OCI-M2 (cell line): ENCODE measurements around the gene TMEM247.

Experiments used
- DNase-seq: peaks from one replicate; lab custom pipeline; 2025; ENCODE audit not compliant: unreplicated experiment; lab: John Stamatoyannopoulos, UW

The TMEM247 gene

GRCh38 chr2:46479265-46479664 lies at the start of gene TMEM247:
TSS of gene TMEM247 (plus strand) at chr2:46479565.
- no peak for DNase-seq

DNA sequence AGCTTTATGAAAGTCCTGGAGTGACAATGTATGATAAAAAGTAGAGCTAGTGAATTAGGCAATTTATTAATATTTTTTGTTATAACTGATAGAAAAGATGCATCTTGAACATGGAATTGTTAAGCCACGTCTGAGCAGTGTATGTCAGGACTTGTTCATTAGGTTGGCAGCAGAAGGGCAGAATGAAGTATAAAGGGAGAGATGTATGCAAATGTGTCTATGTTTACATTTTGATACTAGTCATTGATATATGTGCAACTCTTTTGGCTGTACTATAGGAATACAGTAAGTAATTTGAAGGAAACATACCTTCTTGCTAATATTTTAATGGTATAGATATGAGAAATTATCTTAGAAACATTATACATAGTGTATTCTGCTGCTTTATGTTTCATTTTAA lies 49.0 kb upstream of the TMEM247 start:
- no peak for DNase-seq

- DNase-seq, result no peak
These were observed 48.4 kb upstream of the TMEM247 start for GRCh38 chr2:46430992-46431391.

DNA sequence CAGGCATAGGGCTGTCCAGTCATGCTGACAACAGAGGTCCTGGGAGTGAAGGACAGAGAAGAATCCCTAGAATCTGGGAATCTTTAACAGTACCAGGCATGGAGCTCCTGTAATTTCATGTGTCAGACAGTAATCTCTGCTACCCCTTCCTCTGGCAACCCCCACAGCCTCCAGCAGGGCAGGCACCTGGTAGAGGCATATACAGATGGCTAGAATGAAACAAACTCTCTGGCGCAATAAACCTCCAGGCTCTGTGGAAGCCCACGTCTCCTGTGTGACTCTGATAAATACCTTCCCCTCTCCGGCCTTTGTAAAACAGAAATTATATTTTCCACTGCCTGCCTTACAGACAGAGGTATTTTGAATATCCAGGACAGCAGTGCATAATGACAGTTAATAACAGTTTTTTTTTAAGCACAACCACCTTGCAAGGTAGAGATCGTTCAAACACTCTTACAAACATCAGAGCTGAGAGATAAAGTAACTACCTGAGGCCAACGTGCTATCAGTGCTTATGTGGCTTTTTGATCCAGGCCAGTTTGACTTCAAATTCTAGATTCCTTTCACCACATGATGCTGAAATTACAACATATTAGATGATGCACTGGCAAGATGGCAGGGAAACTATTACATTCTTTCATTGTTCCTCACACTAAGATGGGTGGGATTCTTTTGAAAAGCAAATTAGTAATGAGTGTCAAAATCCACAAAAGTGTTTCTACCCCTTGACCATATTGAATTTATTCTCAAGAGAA lies 47.7 kb upstream of the TMEM247 start:
- no peak for DNase-seq

DNA sequence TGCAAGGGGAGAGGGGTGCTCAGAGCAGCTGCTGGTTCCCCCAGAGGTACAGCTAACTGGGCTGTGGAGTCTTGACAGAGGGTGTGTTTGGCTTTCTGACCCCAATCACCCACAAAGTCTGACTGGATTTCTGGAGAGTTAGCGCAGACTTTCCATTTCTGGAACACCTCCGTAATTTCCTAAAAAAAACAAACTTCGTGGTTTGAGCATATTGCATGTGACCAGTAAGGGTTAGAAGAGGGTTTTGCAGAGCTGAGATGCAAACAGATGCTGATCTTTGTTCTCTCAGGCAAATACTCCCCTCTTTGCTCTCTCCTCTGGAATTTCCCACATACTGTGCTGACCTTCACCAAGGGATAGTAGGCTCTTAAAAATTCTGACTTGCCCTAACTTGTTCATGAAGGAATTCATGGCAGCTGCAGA lies 44.5 kb upstream of the TMEM247 start:
- DNase-seq, result no peak

GRCh38 chr2:46435353-46435752 lies 44.0 kb upstream of the TMEM247 start:
- DNase-seq, result no peak

DNA sequence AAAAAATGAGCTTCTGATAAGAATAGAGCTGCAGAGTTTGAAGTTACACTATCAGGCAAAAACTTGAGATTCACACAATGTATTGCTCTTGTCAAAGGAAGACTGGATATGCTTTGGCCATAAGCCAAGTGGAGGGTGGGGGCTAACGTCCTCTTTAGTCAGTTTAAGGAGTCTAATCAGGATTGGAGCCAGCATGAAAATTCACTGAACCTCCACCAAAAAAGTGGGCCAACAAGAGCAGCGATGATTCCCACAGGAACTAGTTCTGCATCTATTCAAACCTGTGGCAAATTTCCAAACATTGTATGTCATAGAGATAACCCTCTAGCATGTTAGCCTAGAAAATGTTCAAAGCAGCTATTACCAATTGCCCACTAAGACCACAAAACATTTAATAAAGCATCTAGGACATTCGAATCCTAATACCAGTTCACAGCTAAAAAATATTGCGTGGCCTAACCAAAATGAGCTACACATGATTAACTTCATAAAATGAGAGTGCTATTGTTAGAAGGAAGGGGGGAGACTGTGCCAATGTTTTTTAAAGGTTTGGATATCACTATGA lies 43.5 kb upstream of the TMEM247 start:
- no peak for DNase-seq

GRCh38 chr2:46436800-46437199 lies 42.6 kb upstream of the TMEM247 start:
- no peak for DNase-seq

DNA sequence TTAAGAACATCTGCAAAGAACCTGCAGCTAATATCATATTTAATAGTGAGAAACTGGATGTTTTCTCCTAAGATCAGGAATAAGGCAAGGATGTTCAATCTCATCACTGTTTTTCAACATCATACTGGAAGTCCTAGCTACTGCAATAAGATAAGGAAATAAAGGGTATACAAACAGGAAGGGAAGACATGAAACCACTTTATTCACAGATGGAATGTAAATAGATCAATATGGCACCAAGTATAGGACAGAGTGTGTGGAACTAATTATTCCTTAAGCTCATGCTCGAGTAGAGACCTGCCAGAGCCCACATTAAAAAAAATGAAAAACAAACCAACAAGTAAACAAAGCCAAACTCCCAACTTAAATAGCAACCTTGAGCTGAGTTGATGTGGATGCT lies 41.3 kb upstream of the TMEM247 start:
- DNase-seq, result no peak

DNA sequence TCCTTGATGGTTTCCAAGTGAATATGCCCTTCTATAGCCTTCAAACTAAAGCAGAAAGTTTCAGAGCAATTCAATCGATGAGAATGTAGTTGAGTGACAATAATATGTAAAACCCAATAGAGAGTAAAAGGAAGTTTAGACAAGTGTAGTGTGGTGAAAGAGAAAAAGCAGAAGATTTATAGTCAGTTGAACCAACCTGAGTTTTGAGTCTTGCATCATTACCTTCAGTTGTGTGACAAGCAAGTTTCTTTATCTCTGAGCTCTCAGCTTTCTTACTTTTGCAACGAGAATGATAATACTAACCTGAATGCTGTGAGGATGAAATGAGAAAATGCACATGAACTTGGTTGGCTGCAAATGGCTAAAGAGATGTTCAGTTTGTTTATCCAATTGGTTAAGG lies 40.6 kb upstream of the TMEM247 start:
- no peak for DNase-seq

- no peak for DNase-seq
These were observed 39.8 kb upstream of the TMEM247 start for GRCh38 chr2:46439582-46439981.

GRCh38 chr2:46441838-46442712 lies 37.3 kb upstream of the TMEM247 start:
- DNase-seq, result no peak

- DNase-seq, result no peak
These were observed 34.6 kb upstream of the TMEM247 start for GRCh38 chr2:46444732-46445131.

DNA sequence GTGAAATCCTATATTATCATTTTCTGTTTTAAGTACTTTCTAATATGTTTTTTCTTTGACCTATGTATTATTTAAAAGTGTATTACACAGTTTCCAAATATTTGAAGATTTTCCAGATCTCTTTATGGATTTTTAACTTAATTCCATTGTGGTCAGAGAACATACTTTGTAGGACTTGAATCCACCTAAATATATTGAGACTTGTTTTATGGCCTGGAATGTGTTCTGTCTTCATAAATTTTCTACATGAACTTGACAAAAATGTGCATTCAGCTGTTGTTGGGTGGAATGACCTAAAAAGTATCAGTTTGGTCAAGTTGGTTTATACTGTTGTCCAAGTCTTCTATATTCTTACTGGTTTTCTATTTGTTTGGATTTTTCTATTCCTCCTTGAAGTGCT lies 33.8 kb upstream of the TMEM247 start:
- no peak for DNase-seq

- DNase-seq, result no peak
These were observed 32.3 kb upstream of the TMEM247 start for GRCh38 chr2:46446871-46447568.

- no peak for DNase-seq
These were observed 31.7 kb upstream of the TMEM247 start for GRCh38 chr2:46447649-46448048.

GRCh38 chr2:46448111-46448510 lies 31.3 kb upstream of the TMEM247 start:
- DNase-seq, result no peak

- no peak for DNase-seq
These were observed 30.7 kb upstream of the TMEM247 start for GRCh38 chr2:46448641-46449040.

DNA sequence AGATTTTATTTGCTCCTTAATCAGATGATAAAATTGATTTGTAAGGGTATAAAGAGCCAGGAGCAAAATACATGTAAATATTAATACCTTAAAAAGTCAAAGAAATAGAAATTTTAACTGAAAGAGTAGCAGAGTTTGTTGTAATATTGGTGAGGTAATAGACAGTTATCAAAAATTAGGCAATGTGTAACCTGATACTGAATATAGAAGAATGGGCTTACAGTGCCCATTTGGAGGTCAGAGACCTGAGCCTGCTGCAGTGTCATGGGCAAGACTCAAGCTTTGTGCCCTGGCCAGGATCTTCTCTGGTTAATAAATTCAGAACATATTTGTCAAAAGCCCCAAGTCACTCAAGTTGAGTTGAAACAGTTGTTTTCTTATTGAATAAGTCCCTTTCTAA lies 29.7 kb upstream of the TMEM247 start:
- no peak for DNase-seq

GRCh38 chr2:46451131-46451711 lies 28.1 kb upstream of the TMEM247 start:
- DNase-seq, result no peak

- no peak for DNase-seq
These were observed 22.6 kb upstream of the TMEM247 start for GRCh38 chr2:46456789-46457188.
